GM13977 (cell line): ENCODE data around the gene PLAAT1.

ENCODE experiments used
- DNase-seq: peaks from one replicate; pipeline ENCODE4 v3.0.0; 2012; ENCODE audit warnings: low spot score
- in situ Hi-C: fragments of 300-500 bp; cut with MboI; formaldehyde crosslinking; loops from one replicate; pipeline ENCODE4 v1.12.0; 2022; ENCODE audit warnings: low sequenced_read_pairs, low pct_unique_long_range_greater_than_20kb, mixed read lengths, inconsistent platforms; ENCODE audit not compliant: unreplicated experiment
- TF ChIP-seq, protein P1 (sequence below): IDR thresholded peaks from 2 replicates; pipeline ENCODE4 v1.5.1; 2012; ENCODE audit warnings: mild to moderate bottlenecking, control low read depth; ENCODE audit not compliant: insufficient read depth; ENCODE audit errors: extremely low read depth, missing control alignments

Gene PLAAT1

DNA sequence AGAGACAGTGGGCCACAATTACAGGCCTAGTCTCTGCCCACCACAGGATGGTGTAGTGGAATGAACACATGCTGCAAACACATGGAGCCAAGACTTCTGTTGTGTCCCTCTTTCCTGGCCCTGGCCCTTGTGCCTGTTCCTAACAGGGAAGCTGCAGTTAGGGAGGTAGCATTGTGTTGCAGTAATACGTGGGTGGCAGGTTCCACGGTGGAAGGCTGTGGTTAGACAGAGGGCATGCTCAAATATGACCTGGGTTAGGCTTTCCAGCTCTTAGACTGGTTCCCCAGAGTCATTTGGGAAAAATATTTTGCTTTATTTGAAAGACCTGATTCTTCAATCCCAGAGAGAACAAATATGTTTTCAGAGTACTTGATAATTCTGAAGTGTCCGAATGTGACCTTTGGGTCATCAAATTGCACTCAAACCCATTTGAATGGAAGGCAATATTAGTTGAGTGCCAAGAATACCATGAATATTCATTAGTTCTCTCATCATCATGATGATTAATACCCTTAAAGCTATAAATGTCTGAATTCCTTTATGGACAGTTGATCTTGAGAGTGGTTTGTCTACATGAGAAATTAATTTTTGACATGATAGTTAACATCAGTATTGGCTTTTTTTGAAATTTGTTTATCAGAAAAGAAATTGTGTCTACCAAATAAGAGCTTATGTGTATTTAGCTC lies 28.5 kb downstream of the PLAAT1 start:
- TF ChIP-seq, protein P1, sequence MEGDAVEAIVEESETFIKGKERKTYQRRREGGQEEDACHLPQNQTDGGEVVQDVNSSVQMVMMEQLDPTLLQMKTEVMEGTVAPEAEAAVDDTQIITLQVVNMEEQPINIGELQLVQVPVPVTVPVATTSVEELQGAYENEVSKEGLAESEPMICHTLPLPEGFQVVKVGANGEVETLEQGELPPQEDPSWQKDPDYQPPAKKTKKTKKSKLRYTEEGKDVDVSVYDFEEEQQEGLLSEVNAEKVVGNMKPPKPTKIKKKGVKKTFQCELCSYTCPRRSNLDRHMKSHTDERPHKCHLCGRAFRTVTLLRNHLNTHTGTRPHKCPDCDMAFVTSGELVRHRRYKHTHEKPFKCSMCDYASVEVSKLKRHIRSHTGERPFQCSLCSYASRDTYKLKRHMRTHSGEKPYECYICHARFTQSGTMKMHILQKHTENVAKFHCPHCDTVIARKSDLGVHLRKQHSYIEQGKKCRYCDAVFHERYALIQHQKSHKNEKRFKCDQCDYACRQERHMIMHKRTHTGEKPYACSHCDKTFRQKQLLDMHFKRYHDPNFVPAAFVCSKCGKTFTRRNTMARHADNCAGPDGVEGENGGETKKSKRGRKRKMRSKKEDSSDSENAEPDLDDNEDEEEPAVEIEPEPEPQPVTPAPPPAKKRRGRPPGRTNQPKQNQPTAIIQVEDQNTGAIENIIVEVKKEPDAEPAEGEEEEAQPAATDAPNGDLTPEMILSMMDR = no peak
- no peak for DNase-seq
- in situ Hi-C loops = no loop called here

DNA sequence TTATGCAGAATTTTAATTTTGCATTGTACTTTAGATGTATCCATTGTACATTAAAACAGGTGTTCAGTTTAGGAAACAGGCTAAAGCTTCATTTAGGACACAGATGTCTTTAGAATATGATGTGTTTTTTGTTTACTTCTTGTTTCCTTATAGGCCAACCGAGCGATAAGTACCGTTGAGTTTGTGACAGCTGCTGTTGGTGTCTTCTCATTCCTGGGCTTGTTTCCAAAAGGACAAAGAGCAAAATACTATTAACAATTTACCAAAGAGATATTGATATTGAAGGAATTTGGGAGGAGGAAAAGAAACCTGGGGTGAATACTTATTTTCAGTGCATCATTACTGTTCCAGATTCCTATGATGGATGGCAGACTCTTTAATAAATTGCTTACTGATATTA lies 29.4 kb downstream of the PLAAT1 start:
- TF ChIP-seq, protein P1 = no peak
- in situ Hi-C loops = no loop called here
- DNase-seq = no peak

DNA sequence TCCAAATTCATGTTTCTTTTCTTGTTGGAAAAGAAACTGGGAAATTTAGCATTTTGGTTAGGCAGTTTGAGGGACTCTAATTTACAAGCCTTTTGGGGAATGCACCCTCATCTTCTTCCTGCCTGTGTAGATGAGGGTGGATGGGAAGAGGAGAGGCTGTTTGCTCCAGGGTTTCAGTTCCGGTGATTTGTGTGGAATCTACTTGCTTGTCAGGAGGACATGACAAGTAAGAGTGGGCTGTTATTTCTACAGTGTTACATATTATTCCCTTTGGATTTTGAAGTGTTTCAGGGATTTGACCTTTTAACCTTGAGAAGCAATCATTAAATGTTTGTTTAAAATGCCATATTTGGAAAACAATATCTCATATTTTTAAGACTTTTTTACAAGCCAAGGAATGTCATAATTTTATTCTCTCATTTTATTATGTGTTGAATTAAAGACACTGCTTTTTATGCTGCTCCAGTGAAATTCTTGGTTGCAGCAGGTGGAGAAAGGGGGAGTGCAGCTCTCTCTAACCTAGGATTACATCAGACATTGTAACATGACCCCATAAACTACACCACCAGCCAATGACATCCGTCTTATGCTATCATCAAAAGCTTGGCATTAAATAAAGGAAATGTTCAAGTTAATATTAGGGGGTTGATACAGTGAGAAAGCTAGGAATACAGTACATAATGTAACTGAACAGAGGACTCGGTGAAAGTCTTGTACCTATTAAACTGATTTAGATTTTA lies 30.2 kb downstream of the PLAAT1 start:
- TF ChIP-seq, protein P1 = no peak
- DNase-seq = no peak
- in situ Hi-C loops = no loop called here

DNA sequence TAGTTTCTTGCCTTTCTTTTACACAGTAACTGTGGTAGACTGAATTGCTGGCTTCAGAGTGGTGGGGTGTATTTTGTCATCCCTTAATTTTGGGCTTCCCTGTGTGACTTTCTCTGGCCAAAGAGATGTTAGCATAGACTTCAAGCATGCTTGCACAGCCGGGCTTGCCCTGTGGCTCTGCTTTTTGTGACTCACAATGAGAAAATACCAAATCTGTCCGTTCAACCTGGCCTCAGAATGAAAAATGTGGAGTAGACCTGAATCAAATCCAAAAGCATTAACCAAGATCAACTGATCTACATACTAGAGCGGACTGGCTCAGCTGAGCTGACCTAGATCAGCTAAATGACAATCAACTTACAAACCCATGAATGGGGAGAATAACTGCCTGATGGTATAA lies 51.4 kb downstream of the PLAAT1 start:
- in situ Hi-C loops = no loop called here
- DNase-seq = no peak
- TF ChIP-seq, protein P1 = no peak

DNA sequence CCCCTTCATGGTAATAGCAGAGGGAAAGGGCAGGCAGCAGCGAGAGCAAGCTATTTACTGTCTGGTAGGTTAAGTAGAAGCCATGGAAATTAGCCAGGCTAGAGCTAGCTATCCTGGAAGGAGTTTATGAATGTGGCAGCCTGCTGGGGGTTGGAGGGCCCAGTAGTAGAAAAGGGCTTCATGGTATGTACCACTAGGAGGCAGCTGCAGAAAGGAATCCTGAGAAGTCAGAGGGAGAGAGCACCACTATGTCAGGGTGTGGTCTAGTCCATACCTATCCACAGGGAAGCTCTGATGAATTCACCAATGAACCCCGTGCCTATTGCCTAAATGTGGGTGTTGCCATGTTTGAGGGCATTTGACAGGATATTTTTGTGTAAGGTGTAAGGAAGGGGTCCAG lies 55.0 kb downstream of the PLAAT1 start:
- TF ChIP-seq, protein P1 = no peak
- in situ Hi-C loops = no loop called here
- no peak for DNase-seq

DNA sequence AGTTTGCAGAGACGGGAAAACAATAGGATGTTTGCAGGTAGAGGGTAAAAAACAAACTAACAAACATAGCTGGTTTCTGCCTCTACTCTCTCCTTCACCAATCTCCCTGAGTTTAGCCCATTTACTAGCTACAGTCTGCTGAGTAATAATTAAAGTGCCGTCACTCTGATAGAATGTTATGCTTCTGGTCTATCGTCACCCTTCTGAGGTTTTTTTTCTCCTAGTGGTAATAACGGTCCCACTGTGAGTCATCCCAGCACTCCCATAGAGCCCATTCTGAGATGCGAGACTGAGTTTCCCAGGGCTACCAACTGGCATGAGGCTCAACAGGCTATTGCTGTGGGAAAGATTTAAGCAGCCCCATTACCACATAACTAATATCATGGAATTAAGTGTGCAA lies 56.4 kb downstream of the PLAAT1 start:
- in situ Hi-C loops = no loop called here
- no peak for DNase-seq
- TF ChIP-seq, protein P1 = no peak
